ENCODE data around the gene RNF5. TPM values are rescaled to one million over a fixed set of nuclear protein-coding genes. Genes with fewer than 3 reads are reported as not detected.

Gene RNF5
- total and polyA plus RNA-seq, 10 of the 15 experiments (the other 5 are each of a cell fraction or from before 2014, with no cell fraction given) = 31.4 to 114 (median 62.8) TPM

GRCh38 chr6:32190054-32190851 lies 12.0 kb downstream of the RNF5 start, which contains the start of gene PBX2 (continued):
- TF ChIP-seq NFYB (IDR thresholded peaks at IDR 0.05; ENCODE audit: insufficient read depth, low read depth, low read length) = no peak
- TF ChIP-seq E2F8 (IDR thresholded peaks at IDR 0.05; ENCODE audit: low read depth, partially characterized antibody) = peak; percentile 73
- TF ChIP-seq JUNB (IDR thresholded peaks at IDR 0.05) = no peak
- TF ChIP-seq FOXK2 (IDR thresholded peaks at IDR 0.05) = peak; percentile 58; the same call in 1 of the 2 replicates
- peak; percentile 90 for TF ChIP-seq CHD2 (IDR thresholded peaks at IDR 0.05; ENCODE audit: borderline replicate concordance, low read depth, low read length)
- peak; percentile 83 for TF ChIP-seq GATAD2B (conservative IDR thresholded peaks at IDR 0.05; ENCODE audit: low read depth)
- TF ChIP-seq, protein P1, sequence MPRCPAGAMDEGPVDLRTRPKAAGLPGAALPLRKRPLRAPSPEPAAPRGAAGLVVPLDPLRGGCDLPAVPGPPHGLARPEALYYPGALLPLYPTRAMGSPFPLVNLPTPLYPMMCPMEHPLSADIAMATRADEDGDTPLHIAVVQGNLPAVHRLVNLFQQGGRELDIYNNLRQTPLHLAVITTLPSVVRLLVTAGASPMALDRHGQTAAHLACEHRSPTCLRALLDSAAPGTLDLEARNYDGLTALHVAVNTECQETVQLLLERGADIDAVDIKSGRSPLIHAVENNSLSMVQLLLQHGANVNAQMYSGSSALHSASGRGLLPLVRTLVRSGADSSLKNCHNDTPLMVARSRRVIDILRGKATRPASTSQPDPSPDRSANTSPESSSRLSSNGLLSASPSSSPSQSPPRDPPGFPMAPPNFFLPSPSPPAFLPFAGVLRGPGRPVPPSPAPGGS (IDR thresholded peaks at IDR 0.05; ENCODE audit: borderline replicate concordance, insufficient read depth, low read depth, low read length, poor library complexity, severe bottlenecking) = peak; percentile 66
- TF ChIP-seq MXI1 (IDR thresholded peaks at IDR 0.05; ENCODE audit: low read depth, low read length) = 0 out of 2 replicates have a peak, but pooled peaks have one; percentile 33
- TF ChIP-seq TCF12 (IDR thresholded peaks at IDR 0.05; ENCODE audit: low read depth, low read length) = peak; percentile 56; the same call in 1 of the 2 replicates
- peak; percentile 99 for TF ChIP-seq NBN (IDR thresholded peaks at IDR 0.05)
- TF ChIP-seq BMI1 (IDR thresholded peaks at IDR 0.05; ENCODE audit: borderline replicate concordance) = peak; percentile 45; the same call in 1 of the 2 replicates
- peak; percentile 88 for TF ChIP-seq DPF2 (IDR thresholded peaks at IDR 0.05)
- TF ChIP-seq, protein P2, sequence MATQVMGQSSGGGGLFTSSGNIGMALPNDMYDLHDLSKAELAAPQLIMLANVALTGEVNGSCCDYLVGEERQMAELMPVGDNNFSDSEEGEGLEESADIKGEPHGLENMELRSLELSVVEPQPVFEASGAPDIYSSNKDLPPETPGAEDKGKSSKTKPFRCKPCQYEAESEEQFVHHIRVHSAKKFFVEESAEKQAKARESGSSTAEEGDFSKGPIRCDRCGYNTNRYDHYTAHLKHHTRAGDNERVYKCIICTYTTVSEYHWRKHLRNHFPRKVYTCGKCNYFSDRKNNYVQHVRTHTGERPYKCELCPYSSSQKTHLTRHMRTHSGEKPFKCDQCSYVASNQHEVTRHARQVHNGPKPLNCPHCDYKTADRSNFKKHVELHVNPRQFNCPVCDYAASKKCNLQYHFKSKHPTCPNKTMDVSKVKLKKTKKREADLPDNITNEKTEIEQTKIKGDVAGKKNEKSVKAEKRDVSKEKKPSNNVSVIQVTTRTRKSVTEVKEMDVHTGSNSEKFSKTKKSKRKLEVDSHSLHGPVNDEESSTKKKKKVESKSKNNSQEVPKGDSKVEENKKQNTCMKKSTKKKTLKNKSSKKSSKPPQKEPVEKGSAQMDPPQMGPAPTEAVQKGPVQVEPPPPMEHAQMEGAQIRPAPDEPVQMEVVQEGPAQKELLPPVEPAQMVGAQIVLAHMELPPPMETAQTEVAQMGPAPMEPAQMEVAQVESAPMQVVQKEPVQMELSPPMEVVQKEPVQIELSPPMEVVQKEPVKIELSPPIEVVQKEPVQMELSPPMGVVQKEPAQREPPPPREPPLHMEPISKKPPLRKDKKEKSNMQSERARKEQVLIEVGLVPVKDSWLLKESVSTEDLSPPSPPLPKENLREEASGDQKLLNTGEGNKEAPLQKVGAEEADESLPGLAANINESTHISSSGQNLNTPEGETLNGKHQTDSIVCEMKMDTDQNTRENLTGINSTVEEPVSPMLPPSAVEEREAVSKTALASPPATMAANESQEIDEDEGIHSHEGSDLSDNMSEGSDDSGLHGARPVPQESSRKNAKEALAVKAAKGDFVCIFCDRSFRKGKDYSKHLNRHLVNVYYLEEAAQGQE (IDR thresholded peaks at IDR 0.05; ENCODE audit: low read depth, low read length) = no peak
- TF ChIP-seq IRF4 (IDR thresholded peaks at IDR 0.05; ENCODE audit: low read depth, low read length) = peak; percentile 85
- peak; percentile 91 for TF ChIP-seq MLLT1 (IDR thresholded peaks at IDR 0.05)
- peak; percentile 96 for TF ChIP-seq NFXL1 (IDR thresholded peaks at IDR 0.05; ENCODE audit: borderline replicate concordance)

Data from GM12878 (cell line).